Measurements from ENCODE around the gene UBXN7.
"Not testable (repeated sequence)": the region's sequence is repeated elsewhere in the genome, so short reads cannot be mapped to it uniquely, and the experiment has no call there.

The UBXN7 gene

GRCh38 chr3:196316799-196317686 is 115.2 kb downstream of the UBXN7 start:
- DNase-seq = peak in 1 of 2 donors; percentile 62

DNA sequence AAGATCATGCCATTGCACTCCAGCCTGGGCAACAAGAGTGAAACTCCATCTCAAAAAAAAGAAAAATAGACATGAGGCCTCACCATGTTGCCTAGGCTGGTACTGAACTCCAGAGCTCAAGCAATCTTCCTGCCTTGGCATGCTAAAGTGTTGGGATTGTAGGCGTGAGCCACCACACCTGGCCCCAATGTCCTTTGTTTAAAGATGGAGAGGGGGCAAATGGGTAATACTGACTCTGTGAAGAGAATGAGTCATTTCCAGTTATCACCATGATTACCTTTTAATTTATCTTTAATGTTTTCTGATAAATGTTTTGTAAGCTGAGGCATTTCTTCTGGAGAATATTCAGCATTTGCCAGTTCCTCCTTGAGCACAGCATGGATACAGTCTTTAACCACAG is 116.4 kb downstream of the UBXN7 start:
- no peak for DNase-seq

GRCh38 chr3:196314597-196314996 is 117.6 kb downstream of the UBXN7 start:
- no peak for DNase-seq

DNA sequence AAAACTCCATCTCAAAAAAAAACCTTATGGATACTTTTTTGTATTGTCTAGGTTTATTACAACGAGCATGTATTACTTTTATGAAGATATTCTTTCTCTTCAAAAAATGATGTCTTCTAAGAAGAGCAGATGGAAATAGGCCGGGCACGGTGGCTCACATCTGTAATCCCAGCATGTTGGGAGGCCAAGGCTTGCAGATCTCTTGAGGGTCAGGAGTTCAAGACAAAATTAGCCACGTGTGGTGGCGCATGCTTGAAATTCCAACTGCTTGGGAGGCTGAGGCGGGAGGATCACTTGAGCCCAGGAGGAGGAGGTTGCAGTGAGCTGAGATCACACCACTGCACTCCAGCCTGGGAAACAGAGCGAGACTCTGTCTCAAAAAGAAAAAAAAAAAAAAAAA is 118.1 kb downstream of the UBXN7 start:
- DNase-seq = peak in 1 of 2 donors; percentile 53

GRCh38 chr3:196302960-196303359 is 129.3 kb downstream of the UBXN7 start:
- DNase-seq = not testable (repeated sequence)

GRCh38 chr3:196302551-196302950 is 129.7 kb downstream of the UBXN7 start:
- DNase-seq = not testable (repeated sequence)

DNA sequence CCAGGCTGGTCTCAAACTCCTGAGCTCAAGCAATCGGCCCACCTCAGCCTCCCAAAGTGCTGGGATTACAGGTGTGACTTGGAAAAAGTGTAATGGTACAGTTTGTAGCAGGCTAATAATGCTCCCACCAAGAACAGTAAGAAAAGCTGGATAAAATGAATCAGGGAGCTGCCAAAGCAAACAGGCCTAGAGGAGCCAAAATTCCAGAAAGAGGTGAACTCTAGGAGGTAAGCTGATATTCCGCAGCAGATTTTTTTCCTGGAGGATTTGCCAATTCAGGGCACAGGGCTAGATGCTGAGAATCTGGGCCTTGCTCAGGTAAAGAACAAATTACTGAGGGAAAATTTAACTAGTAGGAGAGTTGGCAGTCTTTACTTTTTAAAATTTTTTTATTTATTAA is 133.7 kb downstream of the UBXN7 start:
- DNase-seq = no peak

All from inflammatory macrophage (primary cell).